ENCODE data around the gene DGCR2.
"Not testable (repeated sequence)": the region's sequence is repeated elsewhere in the genome, so short reads cannot be mapped to it uniquely, and the experiment has no call there.

DGCR2 gene

GRCh38 chr22:19029113-19030103, 92.8 kb downstream of the DGCR2 start:
- DNase-seq (ENCODE audit: low spot score), result not testable (repeated sequence)

DNA sequence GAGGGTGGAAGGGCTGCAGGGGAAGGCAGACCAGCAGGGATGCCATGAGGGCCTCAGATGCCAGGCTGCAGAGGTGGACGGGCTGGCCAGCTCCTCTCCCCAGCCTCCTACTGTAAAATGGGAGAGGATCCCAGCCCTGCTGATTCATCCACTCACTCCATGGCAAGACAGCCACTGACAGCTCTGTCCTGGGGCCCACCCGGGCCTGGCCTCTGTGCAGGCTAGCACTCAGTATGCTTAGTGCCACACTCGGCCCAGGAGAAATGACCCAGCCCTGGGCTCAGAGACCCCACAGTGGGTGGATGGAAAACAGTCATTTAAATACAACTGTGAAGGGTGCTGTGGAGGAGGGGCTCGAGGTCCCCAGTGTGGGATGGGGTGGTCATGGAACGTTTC, 94.2 kb downstream of the DGCR2 start:
- DNase-seq (ENCODE audit: low spot score), result not testable (repeated sequence)

GRCh38 chr22:19027371-19028059, 94.7 kb downstream of the DGCR2 start:
- not testable (repeated sequence) for DNase-seq (ENCODE audit: low spot score)

DNA sequence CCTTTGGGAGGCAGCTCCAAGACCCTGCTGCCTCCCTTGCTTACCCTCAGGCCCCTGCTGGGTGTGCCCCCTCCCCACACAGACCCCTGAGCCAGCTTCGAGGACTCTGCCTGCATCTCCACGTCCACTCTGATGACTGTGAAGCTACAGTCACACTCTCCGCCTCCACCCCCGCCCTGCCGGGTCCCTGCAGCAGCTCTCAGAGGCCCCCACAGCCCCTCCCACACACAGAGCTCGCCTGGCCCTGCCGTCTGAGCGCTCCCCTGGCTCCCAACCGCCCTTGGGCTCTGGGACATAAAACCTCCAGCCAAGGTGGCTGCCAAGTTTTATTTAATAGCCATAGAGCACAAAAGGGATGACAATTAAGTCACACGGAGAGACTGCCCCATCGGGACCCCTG, 96.1 kb downstream of the DGCR2 start:
- not testable (repeated sequence) for DNase-seq (ENCODE audit: low spot score)

- DNase-seq (ENCODE audit: low spot score), result not testable (repeated sequence)
These were observed 97.2 kb downstream of the DGCR2 start for GRCh38 chr22:19024956-19025489.

- not testable (repeated sequence) for DNase-seq (ENCODE audit: low spot score)
These were observed 98.3 kb downstream of the DGCR2 start for GRCh38 chr22:19023931-19024330.

DNA sequence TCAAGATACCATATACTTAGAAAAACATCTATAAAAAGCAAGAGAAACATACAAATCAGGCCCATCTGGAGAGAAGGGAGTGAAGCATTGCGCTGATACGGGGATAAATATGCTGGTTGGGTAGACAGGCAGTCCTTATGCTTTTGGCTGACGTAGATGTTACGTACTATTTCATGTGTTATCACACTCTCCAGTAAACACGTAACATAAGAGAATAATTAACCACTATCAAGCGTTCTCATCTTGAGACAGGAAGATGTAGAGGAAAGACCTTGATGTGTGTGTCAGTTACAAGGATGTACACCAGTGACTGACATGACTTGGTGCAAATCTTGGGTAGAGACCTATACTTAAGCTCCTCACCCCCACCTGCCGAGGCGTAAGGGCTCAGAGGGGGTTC, 99.5 kb downstream of the DGCR2 start:
- DNase-seq (ENCODE audit: low spot score), result no peak

- DNase-seq (ENCODE audit: low spot score), result no peak
These were observed 102.6 kb downstream of the DGCR2 start for GRCh38 chr22:19019679-19020032.

- DNase-seq (ENCODE audit: low spot score), result no peak
These were observed 103.1 kb downstream of the DGCR2 start for GRCh38 chr22:19019029-19019678.

- DNase-seq (ENCODE audit: low spot score), result no peak
These were observed 104.0 kb downstream of the DGCR2 start for GRCh38 chr22:19018256-19018655.

DNA sequence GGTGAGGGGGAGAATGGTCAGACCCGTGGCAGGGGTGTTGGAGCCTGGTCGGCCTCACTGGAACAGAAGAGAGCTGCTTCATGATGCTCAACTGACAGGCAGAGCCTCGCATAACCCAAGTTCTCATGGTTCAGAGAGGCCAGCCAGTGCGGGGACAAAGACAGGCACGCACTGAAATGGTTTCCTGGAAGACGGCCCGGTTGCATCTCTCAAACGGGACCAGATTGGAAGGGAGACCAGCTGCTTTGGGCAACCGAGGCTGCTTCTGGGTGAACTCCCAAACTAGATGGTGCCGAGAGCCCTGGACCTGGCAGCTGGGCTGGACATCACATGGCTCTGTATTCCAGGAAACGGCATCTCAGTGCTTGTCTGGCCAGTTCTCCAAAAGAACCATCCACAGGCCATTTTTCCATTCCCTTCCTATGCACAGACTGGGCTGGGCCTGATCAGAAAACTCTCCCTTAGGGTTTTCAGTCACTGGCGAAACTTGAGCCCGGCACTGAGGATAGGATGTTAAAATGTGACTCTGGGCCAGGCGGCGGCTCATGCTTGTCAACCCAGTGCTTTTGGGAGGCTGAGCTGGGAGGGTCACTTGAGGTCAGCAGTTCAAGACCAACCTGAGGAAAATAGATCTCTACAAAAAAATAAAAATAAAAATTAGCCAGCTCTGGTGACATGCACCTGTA, 106.0 kb downstream of the DGCR2 start:
- DNase-seq (ENCODE audit: low spot score), result no peak

DNA sequence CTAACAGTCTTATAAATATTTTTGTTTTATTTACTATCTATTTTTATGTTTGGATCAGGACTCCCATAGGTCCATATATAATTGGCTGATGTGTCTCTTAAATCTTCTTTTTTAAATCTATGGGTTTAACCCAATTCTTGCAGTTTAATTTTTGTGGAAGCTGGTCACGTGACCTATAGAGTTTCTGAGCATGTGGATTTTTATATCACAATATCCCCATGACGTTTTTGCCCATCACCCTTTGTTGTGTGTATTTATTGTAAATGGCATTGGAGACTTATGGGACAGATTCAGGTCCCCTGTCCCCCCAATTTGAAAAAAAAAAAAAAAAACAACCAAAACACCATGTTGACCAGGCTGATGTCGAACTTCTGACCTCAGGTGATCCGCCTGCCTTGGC, 107.3 kb downstream of the DGCR2 start:
- no peak for DNase-seq (ENCODE audit: low spot score)

DNA sequence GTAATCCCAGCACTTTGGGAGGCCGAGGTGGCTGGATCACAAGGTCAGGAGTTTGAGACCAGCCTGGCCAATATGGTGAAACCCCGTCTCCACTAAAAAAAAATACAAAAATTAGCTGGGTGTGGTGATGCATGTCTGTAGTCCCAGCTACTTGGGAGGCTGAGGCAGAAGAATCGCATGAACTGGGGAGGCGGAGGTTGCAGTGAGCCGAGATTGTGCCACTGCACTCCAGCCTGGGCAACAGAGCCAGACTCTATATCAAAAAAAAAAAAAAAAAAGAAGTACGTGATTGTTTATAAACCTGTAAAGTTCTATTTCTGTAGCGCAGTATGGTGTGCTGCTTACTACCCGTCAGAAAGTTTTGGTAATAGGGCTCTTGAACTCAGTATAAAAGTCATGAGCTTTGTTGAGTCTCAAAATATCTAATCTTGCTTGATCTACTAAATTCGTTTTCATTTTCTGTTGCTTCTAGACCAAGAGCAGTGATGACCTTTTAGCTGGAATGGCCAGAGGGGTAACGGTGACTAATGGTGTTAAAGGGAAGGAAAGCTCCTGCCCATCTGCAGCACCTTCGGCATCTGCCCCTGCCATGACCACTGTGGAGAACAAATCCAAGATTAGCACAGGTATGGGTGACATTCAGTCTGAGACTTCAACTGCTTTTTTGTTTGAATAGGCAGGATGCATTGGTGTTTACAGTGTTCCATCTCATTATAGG, 108.2 kb downstream of the DGCR2 start:
- DNase-seq (ENCODE audit: low spot score), result not testable (repeated sequence)

GRCh38 chr22:19013411-19013810, 108.8 kb downstream of the DGCR2 start:
- not testable (repeated sequence) for DNase-seq (ENCODE audit: low spot score)

DNA sequence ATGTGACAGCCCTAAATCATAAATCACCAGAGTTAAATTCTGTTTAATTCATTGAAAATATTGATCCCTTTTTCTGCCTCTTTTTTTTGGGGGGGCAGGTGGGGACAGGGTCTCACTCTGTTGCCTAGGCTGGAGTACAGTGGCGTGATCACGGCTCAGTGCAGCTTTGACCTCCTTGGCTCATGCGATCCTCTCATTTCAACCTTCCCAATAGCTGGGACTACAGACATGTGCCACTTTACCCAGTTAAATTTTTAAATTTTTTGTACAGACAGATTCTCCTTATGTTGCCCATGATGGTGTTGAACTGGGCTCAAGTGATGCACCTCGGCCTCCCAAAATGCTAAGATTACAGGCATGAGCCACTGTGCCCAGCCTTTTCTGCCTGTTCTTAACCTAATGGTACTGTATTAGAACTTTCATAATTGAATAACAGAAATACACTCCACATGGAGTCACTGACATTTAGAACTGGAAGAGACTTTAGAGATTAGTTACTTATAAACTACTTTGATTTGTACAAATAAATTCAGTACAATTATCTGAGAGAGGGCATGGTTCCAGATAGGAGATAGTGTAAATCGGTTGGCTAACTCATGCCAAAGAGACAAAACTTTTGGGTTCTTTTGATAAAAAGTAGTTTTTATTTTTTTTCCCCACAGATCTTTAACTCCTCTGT, 109.8 kb downstream of the DGCR2 start:
- no peak for DNase-seq (ENCODE audit: low spot score)

DNA sequence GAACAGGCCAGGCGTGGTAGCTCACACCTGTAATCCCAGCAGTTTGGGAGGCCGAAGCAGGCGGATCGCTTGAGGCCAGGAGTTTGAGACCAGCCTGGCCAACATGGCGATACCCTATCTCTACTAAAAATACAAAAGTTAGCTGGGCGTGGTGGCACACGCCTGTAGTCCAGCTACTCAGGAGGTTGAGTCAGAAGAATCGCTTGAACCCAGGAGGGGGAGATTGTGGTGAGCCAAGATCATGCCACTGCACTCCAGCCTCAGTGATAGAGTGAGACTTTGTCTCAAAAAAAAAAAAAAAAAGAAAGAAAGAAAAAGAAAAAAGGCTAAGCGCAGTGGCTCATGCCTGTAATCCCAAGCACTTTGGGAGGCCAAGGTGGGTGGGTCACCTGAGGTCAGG, 110.6 kb downstream of the DGCR2 start:
- not testable (repeated sequence) for DNase-seq (ENCODE audit: low spot score)

DNA sequence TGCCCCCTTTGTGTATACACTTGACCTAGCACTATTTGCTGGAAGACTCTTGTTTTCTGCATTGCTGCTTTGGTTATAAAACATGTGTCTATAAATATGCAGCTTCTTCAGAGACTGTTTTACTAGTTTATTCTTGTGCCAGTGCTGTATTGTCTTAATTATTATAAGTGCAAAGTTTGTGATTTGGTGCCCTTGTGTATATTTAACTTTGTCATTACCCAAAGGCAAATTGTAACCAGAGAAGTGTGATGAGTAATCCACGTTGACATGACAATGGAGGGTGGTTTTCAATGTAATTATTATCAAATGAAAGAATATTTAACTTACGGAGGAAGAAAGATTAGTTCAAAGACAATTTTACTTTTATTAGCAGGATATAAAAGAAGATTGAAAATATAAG, 111.1 kb downstream of the DGCR2 start:
- DNase-seq (ENCODE audit: low spot score), result no peak

- DNase-seq (ENCODE audit: low spot score), result no peak
These were observed 116.3 kb downstream of the DGCR2 start for GRCh38 chr22:19005905-19006304.

DNA sequence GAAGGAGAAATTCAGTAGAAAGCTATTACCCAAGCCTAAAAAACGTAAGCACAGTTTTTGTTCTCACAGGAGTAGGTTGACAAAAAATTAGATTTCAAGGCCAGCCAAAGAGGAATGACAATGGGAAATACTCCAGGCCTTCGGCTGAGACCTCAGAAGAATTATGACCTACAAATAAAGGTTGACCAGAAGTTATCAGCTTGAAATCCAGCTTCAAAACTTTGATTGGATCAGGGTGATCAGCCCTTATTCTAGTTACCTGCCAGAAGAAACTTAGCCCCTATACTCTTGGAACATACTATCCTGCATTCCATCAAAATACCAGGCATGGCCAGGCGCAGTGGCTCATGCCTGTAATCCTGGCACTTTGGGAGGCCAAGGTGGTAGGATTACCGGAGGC, 117.7 kb downstream of the DGCR2 start:
- DNase-seq (ENCODE audit: low spot score), result no peak

DNA sequence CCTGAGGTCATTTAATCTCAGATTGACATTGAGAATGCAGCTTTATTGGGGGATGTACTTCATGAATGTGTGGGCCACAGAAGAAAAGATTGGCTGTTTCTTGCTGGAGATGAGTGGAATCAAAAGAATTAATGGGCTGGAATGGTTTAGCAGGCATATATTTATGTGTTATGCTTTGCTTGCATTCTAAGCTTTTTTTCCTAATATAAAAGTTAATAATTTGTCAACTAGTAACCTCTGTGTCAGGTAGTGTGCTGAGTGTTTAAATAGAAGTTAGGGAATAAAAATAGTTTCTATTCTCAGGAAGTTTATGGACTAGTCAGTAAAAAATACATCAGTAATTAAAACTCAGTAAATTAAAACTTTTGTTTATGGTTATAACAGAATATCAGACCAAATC, 118.7 kb downstream of the DGCR2 start:
- no peak for DNase-seq (ENCODE audit: low spot score)

- no peak for DNase-seq (ENCODE audit: low spot score)
These were observed 119.6 kb downstream of the DGCR2 start for GRCh38 chr22:19002684-19003038.
